ENCODE results near the gene VASH2. TPM values are rescaled to one million over a fixed set of nuclear protein-coding genes. Genes with fewer than 3 reads are reported as not detected.
A peak's percentile ranks its signal among the peaks of the same experiment; 100 is the strongest.

VASH2 gene
- total and polyA plus RNA-seq, 5 donors from 2014 or later, result 0.25 to 1.7 (median 0.40) TPM

- Mint-ChIP-seq H3K27ac (no peak overlapping the region), H3K9me3 (no peaks in the 10 kb centered on the region), H3K27me3 (peaks cover 5% of the 10 kb centered on the region), H3K4me3 (no peak overlapping the region), H3K36me3 (no peaks in the 10 kb centered on the region), H3K4me1 (peaks cover 0 to 6% (median 4%) of the 10 kb centered on the region in 4 donors)
- Histone ChIP-seq H3K4me1 (ENCODE audit: control insufficient read depth, insufficient read depth, low read length, poor library complexity, severe bottlenecking) (no peaks in the 10 kb centered on the region), H3K27ac (ENCODE audit: insufficient read depth, low read length, poor library complexity, severe bottlenecking) (no peak overlapping the region), H3K36me3 (ENCODE audit: control insufficient read depth, insufficient read depth, low read length) (no peaks in the 10 kb centered on the region), H3K9me3 (ENCODE audit: control insufficient read depth in 2 of 2, low read length in 2 of 2) (no peaks in the 10 kb centered on the region), H3K4me3 (ENCODE audit: low read depth, low read length) (no peak overlapping the region), H3K27me3 (ENCODE audit: control insufficient read depth, insufficient read depth, low read length) (no peaks in the 10 kb centered on the region)
- ATAC-seq (ENCODE audit: low read depth in 2 of 2) (no peak), DNase-seq (no peak)
Measured at GRCh38 chr1:212968368-212968863, 18.1 kb downstream of the VASH2 start.

GRCh38 chr1:212970085-212970484 lies 19.7 kb downstream of the VASH2 start:
- Mint-ChIP-seq H3K4me1 (peaks cover 0 to 6% (median 4%) of the 10 kb centered on the region in 4 donors), H3K27me3 (peaks cover 4% of the 10 kb centered on the region), H3K27ac (no peak overlapping the region), H3K4me3 (no peak overlapping the region), H3K9me3 (no peaks in the 10 kb centered on the region), H3K36me3 (no peaks in the 10 kb centered on the region)
- Histone ChIP-seq H3K36me3 (ENCODE audit: control insufficient read depth, insufficient read depth, low read length) (no peaks in the 10 kb centered on the region), H3K4me1 (ENCODE audit: control insufficient read depth, insufficient read depth, low read length, poor library complexity, severe bottlenecking) (no peaks in the 10 kb centered on the region), H3K27me3 (ENCODE audit: control insufficient read depth, insufficient read depth, low read length) (no peaks in the 10 kb centered on the region), H3K9me3 (ENCODE audit: control insufficient read depth in 2 of 2, low read length in 2 of 2) (no peaks in the 10 kb centered on the region), H3K4me3 (ENCODE audit: low read depth, low read length) (no peak overlapping the region), H3K27ac (ENCODE audit: insufficient read depth, low read length, poor library complexity, severe bottlenecking) (no peak overlapping the region)
- ATAC-seq (ENCODE audit: low read depth in 2 of 2) (no peak), DNase-seq (no peak)

GRCh38 chr1:212971312-212971711 lies 21.0 kb downstream of the VASH2 start:
- Histone ChIP-seq H3K27ac (ENCODE audit: insufficient read depth, low read length, poor library complexity, severe bottlenecking) (no peak overlapping the region), H3K4me3 (ENCODE audit: low read depth, low read length) (no peak overlapping the region), H3K36me3 (ENCODE audit: control insufficient read depth, insufficient read depth, low read length) (no peaks in the 10 kb centered on the region), H3K9me3 (ENCODE audit: control insufficient read depth in 2 of 2, low read length in 2 of 2) (no peaks in the 10 kb centered on the region), H3K27me3 (ENCODE audit: control insufficient read depth, insufficient read depth, low read length) (no peaks in the 10 kb centered on the region), H3K4me1 (ENCODE audit: control insufficient read depth, insufficient read depth, low read length, poor library complexity, severe bottlenecking) (no peaks in the 10 kb centered on the region)
- Mint-ChIP-seq H3K9me3 (no peaks in the 10 kb centered on the region), H3K4me3 (no peak overlapping the region), H3K27me3 (peaks cover 4% of the 10 kb centered on the region), H3K4me1 (peaks cover 3 to 14% (median 5%) of the 10 kb centered on the region in 4 donors), H3K36me3 (no peaks in the 10 kb centered on the region), H3K27ac (no peak overlapping the region)
- DNase-seq (no peak), ATAC-seq (ENCODE audit: low read depth in 2 of 2) (no peak)

GRCh38 chr1:212973426-212973825 lies 23.1 kb downstream of the VASH2 start:
- peaks cover 4% of the 10 kb centered on the region for H3K27me3 Mint-ChIP-seq
- Histone ChIP-seq H3K27ac (ENCODE audit: insufficient read depth, low read length, poor library complexity, severe bottlenecking) (no peak overlapping the region), H3K27me3 (ENCODE audit: control insufficient read depth, insufficient read depth, low read length) (no peaks in the 10 kb centered on the region), H3K36me3 (ENCODE audit: control insufficient read depth, insufficient read depth, low read length) (no peaks in the 10 kb centered on the region), H3K9me3 (ENCODE audit: control insufficient read depth in 2 of 2, low read length in 2 of 2) (no peaks in the 10 kb centered on the region), H3K4me1 (ENCODE audit: control insufficient read depth, insufficient read depth, low read length, poor library complexity, severe bottlenecking) (peaks cover 14% of the 10 kb centered on the region), H3K4me3 (ENCODE audit: low read depth, low read length) (no peak overlapping the region)
- H3K9me3 Mint-ChIP-seq, result no peaks in the 10 kb centered on the region
- H3K36me3 Mint-ChIP-seq, result no peaks in the 10 kb centered on the region
- DNase-seq (no peak), ATAC-seq (ENCODE audit: low read depth in 2 of 2) (no peak)
- H3K27ac Mint-ChIP-seq, result no peak overlapping the region
- H3K4me1 Mint-ChIP-seq, result peaks cover 0 to 33% (median 13%) of the 10 kb centered on the region in 4 donors
- no peak overlapping the region for H3K4me3 Mint-ChIP-seq

- Histone ChIP-seq H3K36me3 (ENCODE audit: control insufficient read depth, insufficient read depth, low read length) (no peaks in the 10 kb centered on the region), H3K27ac (ENCODE audit: insufficient read depth, low read length, poor library complexity, severe bottlenecking) (no peak overlapping the region), H3K4me1 (ENCODE audit: control insufficient read depth, insufficient read depth, low read length, poor library complexity, severe bottlenecking) (peaks cover 18% of the 10 kb centered on the region), H3K27me3 (ENCODE audit: control insufficient read depth, insufficient read depth, low read length) (no peaks in the 10 kb centered on the region), H3K9me3 (ENCODE audit: control insufficient read depth in 2 of 2, low read length in 2 of 2) (no peaks in the 10 kb centered on the region), H3K4me3 (ENCODE audit: low read depth, low read length) (no peak overlapping the region)
- ATAC-seq (ENCODE audit: low read depth in 2 of 2) (no peak), DNase-seq (no peak)
- H3K36me3 Mint-ChIP-seq, result no peaks in the 10 kb centered on the region
- no peak overlapping the region for H3K27ac Mint-ChIP-seq
- peaks cover 4% of the 10 kb centered on the region for H3K27me3 Mint-ChIP-seq
- no peak overlapping the region for H3K4me3 Mint-ChIP-seq
- no peaks in the 10 kb centered on the region for H3K9me3 Mint-ChIP-seq
- peaks cover 0 to 38% (median 18%) of the 10 kb centered on the region in 4 donors for H3K4me1 Mint-ChIP-seq
Measured at GRCh38 chr1:212973899-212974298, 23.6 kb downstream of the VASH2 start.

- H3K9me3 Mint-ChIP-seq, result no peaks in the 10 kb centered on the region
- peaks cover 4% of the 10 kb centered on the region for H3K27me3 Mint-ChIP-seq
Measured at GRCh38 chr1:212974711-212975110, 24.4 kb downstream of the VASH2 start.

GRCh38 chr1:212975111-212975918 lies 25.0 kb downstream of the VASH2 start:
- H3K27ac Mint-ChIP-seq, result peak overlapping the region in 1 of 3 donors; percentile 29
- no peaks in the 10 kb centered on the region for H3K27me3 ChIP-seq (ENCODE audit: control insufficient read depth, insufficient read depth, low read length)
- no peak overlapping the region for H3K4me3 ChIP-seq (ENCODE audit: low read depth, low read length)
- H3K9me3 ChIP-seq (ENCODE audit: control insufficient read depth in 2 of 2, low read length in 2 of 2), result no peaks in the 10 kb centered on the region
- peak overlapping the region in 1 of 4 donors; percentile 39 for H3K4me3 Mint-ChIP-seq
- peaks cover 3 to 48% (median 25%) of the 10 kb centered on the region in 4 donors for H3K4me1 Mint-ChIP-seq
- no peak for ATAC-seq (ENCODE audit: low read depth in 2 of 2)
- no peaks in the 10 kb centered on the region for H3K36me3 ChIP-seq (ENCODE audit: control insufficient read depth, insufficient read depth, low read length)
- H3K27me3 Mint-ChIP-seq, result peaks cover 4% of the 10 kb centered on the region
- H3K27ac ChIP-seq (ENCODE audit: insufficient read depth, low read length, poor library complexity, severe bottlenecking), result no peak overlapping the region
- H3K4me1 ChIP-seq (ENCODE audit: control insufficient read depth, insufficient read depth, low read length, poor library complexity, severe bottlenecking), result peaks cover 33% of the 10 kb centered on the region
- peaks cover 0 to 1% (median 0%) of the 10 kb centered on the region in 7 donors for H3K9me3 Mint-ChIP-seq
- DNase-seq, result no peak
- no peaks in the 10 kb centered on the region for H3K36me3 Mint-ChIP-seq

More at GRCh38 chr1:212974711-212975110, 24.4 kb downstream of the VASH2 start:
- Mint-ChIP-seq H3K4me3 (no peak overlapping the region), H3K4me1 (peaks cover 0 to 46% (median 22%) of the 10 kb centered on the region in 4 donors), H3K27ac (peak overlapping the region in 1 of 3 donors; percentile 29), H3K36me3 (no peaks in the 10 kb centered on the region)
- Histone ChIP-seq H3K4me1 (ENCODE audit: control insufficient read depth, insufficient read depth, low read length, poor library complexity, severe bottlenecking) (peaks cover 26% of the 10 kb centered on the region), H3K27me3 (ENCODE audit: control insufficient read depth, insufficient read depth, low read length) (no peaks in the 10 kb centered on the region), H3K36me3 (ENCODE audit: control insufficient read depth, insufficient read depth, low read length) (no peaks in the 10 kb centered on the region), H3K9me3 (ENCODE audit: control insufficient read depth in 2 of 2, low read length in 2 of 2) (no peaks in the 10 kb centered on the region), H3K27ac (ENCODE audit: insufficient read depth, low read length, poor library complexity, severe bottlenecking) (no peak overlapping the region), H3K4me3 (ENCODE audit: low read depth, low read length) (no peak overlapping the region)
- ATAC-seq (ENCODE audit: low read depth in 2 of 2) (no peak), DNase-seq (no peak)

All from CD4-positive, CD25-positive, alpha-beta regulatory T cell (primary cell).